Tibial artery (tissue), 4 donors: ENCODE results near the gene SDF4.

Experiments
- DNase-seq, 2 donors: peaks; one replicate each; pipeline ENCODE4 v3.0.0-alpha.2; 2019
- H3K27ac ChIP-seq, 2 donors: fragments of 200-600 bp; sonication (generic) in 1 of 2; 1 replicate in 1 of 2; 2 replicates in 1 of 2; pipeline ENCODE4 v1.5.1; 2018 to 2019; ENCODE audit warnings: mild to moderate bottlenecking in 1 of 2
- H3K27me3 ChIP-seq, 2 donors: fragments of 200-600 bp; sonication (generic) in 1 of 2; one replicate each; pipeline versions ENCODE4 v1.5.1 to v1.6.0; 2016 to 2019
- H3K36me3 ChIP-seq, 3 donors: fragments of 200-600 bp; sonication (generic) in 2 of 3; one replicate each; pipeline ENCODE4 v1.5.1; 2016 to 2019; ENCODE audit warnings: mild to moderate bottlenecking in 2 of 3
- H3K4me1 ChIP-seq, 4 donors: fragments of 200-600 bp; sonication (generic) in 2 of 4; 1 replicate in 3 of 4; 2 replicates in 1 of 4; pipeline ENCODE4 v1.5.1; 2016 to 2019
- H3K4me3 ChIP-seq, 2 donors: fragments of 200-600 bp; sonication (generic) in 1 of 2; 1 replicate in 1 of 2; 2 replicates in 1 of 2; pipeline ENCODE4 v1.5.1; 2018 to 2019; ENCODE audit warnings: mild to moderate bottlenecking in 2 of 2
- H3K9me3 ChIP-seq, 3 donors: fragments of 200-600 bp; sonication (generic) in 1 of 3; one replicate each; pipeline ENCODE4 v1.5.1; 2016 to 2019
- intact Hi-C: fragments of 100-400 bp; cut with DNase I; formaldehyde crosslinking; loops from one replicate; pipeline ENCODE4 v1.15.0; 2023; ENCODE audit warnings: low total_unique reads
- TF ChIP-seq, protein P1 (sequence below), 2 experiments: fragments of 200-600 bp in 1 of 2; fragments of 450-650 bp in 1 of 2; IDR thresholded peaks; one replicate each; pipeline ENCODE4 v1.5.1; 2017 to 2019; ENCODE audit warnings: antibody characterized with exemption in 2 of 2, mild to moderate bottlenecking in 1 of 2, moderate library complexity in 1 of 2

The SDF4 gene

DNA sequence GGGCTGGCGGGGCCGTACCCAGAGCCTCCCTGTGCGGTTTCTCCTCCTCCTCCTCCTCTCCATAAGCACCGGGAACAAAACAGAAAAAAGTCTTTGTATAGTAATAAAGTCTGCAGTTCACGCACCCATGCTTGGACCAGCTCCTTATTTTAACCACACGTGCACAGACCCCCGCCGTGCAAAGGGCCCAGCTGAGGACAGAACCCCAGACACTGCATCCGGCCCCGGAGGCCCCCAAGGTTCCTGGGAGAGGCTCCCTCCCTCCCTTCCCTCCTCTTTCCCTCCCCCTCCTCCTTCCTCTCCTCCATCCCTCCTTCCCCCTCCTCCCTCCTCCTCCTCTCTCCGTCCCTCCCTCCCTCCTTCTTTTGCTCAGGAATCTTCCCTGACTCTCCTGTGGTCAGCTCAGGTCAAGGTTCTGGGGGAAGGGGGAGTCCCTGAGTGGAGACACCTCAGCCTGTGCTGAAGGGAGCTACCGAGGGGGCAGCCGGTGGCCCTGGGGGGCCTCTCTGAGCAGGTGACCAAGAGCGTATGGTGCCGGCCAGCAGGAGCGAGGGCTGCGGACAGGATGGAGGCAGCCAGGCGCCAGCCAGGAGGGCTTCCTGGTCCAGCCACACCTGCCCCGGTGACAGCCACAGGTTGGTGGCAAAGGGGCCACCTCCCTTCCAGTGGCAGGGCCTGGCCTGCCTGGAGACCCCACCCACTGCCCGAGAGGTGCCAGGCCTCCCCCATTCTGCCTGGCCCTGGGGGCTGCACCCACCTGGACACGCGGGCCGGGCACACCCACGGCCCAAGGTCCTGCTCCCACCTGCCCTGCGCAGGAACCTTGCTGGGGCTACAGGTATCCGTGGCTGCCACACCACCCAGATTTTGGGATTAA lies 61.3 kb downstream of the SDF4 start:
- H3K4me3 ChIP-seq: no peak overlapping the region
- peaks cover 0 to 5% (median 0%) of the 10 kb centered on the region in 4 donors for H3K4me1 ChIP-seq
- H3K9me3 ChIP-seq: no peaks in the 10 kb centered on the region
- intact Hi-C loops: no loop called here
- TF ChIP-seq, protein P1, sequence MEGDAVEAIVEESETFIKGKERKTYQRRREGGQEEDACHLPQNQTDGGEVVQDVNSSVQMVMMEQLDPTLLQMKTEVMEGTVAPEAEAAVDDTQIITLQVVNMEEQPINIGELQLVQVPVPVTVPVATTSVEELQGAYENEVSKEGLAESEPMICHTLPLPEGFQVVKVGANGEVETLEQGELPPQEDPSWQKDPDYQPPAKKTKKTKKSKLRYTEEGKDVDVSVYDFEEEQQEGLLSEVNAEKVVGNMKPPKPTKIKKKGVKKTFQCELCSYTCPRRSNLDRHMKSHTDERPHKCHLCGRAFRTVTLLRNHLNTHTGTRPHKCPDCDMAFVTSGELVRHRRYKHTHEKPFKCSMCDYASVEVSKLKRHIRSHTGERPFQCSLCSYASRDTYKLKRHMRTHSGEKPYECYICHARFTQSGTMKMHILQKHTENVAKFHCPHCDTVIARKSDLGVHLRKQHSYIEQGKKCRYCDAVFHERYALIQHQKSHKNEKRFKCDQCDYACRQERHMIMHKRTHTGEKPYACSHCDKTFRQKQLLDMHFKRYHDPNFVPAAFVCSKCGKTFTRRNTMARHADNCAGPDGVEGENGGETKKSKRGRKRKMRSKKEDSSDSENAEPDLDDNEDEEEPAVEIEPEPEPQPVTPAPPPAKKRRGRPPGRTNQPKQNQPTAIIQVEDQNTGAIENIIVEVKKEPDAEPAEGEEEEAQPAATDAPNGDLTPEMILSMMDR (IDR thresholded peaks at IDR 0.05): no peak
- H3K27me3 ChIP-seq: peaks cover 0 to 91% of the 10 kb centered on the region in 2 donors
- DNase-seq: peak in 1 of 2 donors; percentile 44
- no peaks in the 10 kb centered on the region for H3K36me3 ChIP-seq
- H3K27ac ChIP-seq: no peak overlapping the region

DNA sequence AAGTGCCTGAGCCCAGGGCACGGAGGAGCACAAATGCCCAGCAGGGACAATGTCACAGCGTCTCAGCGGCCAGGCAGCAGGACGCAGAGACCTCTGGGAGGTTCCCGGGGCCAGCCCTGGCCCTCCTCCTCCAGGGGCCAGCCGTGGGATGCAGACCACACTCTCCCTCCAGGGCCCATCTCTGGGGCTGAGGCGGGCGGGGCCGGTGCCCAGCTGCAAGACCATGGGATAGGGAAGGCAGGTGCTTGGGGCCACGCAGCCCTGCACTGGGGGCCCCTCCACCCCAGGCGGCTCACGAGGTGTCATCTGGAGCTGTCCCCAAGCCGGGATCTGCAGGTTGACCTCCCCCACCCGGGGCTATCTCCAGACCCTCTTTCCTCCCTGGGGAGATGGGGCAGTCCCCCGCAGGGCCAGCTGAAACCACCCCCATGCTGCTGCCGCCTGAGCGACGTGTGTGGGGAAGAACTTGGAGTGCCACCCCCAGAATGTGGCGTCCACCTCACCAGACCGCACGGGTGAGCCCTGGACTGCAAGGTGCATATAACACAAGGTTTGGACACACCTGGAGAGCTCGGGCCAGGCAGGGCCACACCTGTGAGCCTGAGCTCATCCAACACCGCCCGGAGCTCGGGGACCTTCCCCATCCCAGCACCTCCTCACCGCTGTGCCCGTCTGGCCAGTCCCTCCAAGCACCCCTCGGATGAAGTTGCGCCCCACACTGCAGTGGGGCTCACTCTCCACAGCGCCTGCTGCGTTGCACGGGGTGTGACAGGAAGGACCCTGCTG lies 62.2 kb downstream of the SDF4 start:
- Histone ChIP-seq H3K4me1 (peaks cover 0 to 5% (median 0%) of the 10 kb centered on the region in 4 donors), H3K27ac (no peak overlapping the region), H3K27me3 (peaks cover 0 to 96% of the 10 kb centered on the region in 2 donors), H3K4me3 (no peak overlapping the region), H3K9me3 (no peaks in the 10 kb centered on the region), H3K36me3 (no peaks in the 10 kb centered on the region)
- TF ChIP-seq, protein P1 (IDR thresholded peaks at IDR 0.05): no peak
- intact Hi-C loops: no loop called here
- no peak for DNase-seq

DNA sequence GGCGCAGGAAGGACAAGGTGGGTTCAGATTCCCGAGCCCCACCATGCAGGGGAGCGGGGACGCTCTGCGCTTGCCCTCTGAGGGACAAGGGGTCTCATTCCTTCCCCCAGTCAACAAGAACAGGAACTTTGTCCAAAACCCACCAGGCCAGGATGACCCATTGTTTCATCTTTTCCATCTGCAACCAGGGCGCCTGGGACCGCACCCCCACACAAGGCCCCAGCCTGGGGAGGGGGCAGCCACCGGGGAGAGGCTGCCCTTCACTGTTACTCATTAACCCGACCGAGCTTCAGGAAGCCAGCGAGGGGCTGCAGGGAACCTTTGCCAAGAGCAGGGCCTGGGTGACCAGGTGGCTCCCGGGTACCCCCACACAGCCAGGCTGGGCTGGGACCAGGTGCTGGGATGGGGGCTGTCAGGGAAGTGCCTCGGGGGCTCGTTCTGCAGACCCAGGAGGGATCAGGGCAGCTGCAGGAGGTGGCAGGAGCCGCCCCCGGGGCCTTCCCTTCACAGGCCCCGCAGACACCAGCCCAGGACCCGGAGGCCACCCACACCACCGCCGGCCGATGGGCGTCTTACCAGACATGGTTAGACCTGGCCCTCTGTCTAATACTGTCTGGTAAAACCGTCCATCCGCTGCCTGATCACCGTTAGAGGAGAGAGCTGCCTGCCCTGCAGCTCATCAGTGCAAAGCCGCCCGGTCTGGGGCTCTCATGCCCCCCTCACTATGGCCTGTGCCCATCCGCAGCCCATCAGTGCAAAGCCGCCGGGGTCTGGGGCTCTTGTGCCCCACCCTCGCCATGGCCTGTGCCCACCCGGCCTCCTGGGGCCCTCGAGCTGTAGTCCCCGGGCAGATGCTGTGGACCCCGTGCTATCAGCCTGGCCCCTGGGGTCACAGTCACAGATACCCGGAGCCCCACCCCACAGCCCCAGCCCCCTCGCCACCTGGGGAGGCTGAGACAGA lies 63.1 kb downstream of the SDF4 start:
- H3K4me3 ChIP-seq: no peak overlapping the region
- peaks cover 0 to 3% (median 0%) of the 10 kb centered on the region in 4 donors for H3K4me1 ChIP-seq
- DNase-seq: no peak
- peaks cover 0 to 96% of the 10 kb centered on the region in 2 donors for H3K27me3 ChIP-seq
- H3K27ac ChIP-seq: no peak overlapping the region
- intact Hi-C loops: no loop called here
- H3K36me3 ChIP-seq: no peaks in the 10 kb centered on the region
- no peaks in the 10 kb centered on the region for H3K9me3 ChIP-seq
- TF ChIP-seq, protein P1 (IDR thresholded peaks at IDR 0.05): no peak

DNA sequence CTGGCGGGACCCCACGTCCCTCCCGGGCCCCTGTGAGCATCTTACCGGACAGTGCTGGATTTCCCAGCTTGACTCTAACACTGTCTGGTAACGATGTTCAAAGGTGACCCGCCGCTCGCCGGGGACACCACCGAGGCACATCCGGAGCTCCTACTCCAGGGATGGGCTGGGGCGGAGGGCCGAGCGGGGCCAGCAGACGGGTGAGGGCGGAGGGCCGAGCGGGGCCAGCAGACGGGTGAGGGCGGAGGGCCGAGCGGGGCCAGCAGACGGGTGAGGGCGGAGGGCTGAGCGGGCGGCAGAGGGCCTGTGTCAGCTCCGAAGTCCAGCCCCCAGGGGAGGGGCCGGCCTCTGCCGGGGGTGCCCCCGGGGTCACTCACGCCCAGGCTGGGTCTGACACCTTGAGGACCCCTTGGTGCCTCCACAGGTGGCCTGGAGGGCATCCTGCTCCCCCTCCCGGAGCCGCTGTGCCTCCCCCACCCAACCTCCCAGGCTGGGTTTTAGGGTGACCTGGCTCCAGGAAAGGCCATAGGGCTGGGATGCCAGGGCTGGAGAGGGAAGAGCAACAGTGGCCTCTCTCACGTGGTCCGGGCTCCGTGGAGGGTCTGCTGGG lies 63.9 kb downstream of the SDF4 start:
- intact Hi-C loops: no loop called here
- no peak for DNase-seq
- Histone ChIP-seq H3K27me3 (peaks cover 2 to 96% of the 10 kb centered on the region in 2 donors), H3K9me3 (no peaks in the 10 kb centered on the region), H3K36me3 (no peaks in the 10 kb centered on the region), H3K27ac (no peak overlapping the region), H3K4me3 (no peak overlapping the region), H3K4me1 (no peaks in the 10 kb centered on the region)
- TF ChIP-seq, protein P1 (IDR thresholded peaks at IDR 0.05): no peak

DNA sequence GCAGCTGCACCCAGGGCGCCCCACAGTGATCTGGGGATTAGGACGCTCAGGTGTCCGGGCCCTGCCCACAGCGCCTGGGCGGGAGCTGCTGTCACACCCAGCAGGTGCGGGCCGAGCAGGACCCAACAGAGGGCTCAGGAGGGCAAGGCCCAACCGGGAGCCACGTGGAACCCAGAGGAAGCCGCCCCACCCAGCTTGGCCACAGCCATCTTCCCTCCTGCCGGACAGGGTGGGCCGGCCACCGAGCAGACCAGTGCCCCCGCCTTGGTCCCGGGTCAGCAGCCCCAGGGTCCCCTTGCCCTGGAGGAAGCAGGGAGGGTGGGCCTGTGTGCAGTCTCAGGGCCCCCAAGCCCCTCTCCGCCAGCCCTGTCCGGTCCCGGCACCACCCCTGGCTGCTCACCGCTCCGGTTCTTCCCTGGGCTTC lies 64.4 kb downstream of the SDF4 start:
- Histone ChIP-seq H3K9me3 (no peaks in the 10 kb centered on the region), H3K4me3 (no peak overlapping the region), H3K36me3 (no peaks in the 10 kb centered on the region), H3K27me3 (peaks cover 3 to 98% of the 10 kb centered on the region in 2 donors), H3K27ac (no peak overlapping the region), H3K4me1 (no peaks in the 10 kb centered on the region)
- DNase-seq: no peak
- TF ChIP-seq, protein P1 (IDR thresholded peaks at IDR 0.05): no peak
- intact Hi-C loops: no loop called here
